ENCODE results near the gene EHMT1.
"Not testable (repeated sequence)": the region's sequence is repeated elsewhere in the genome, so short reads cannot be mapped to it uniquely, and the experiment has no call there.

The EHMT1 gene

DNA sequence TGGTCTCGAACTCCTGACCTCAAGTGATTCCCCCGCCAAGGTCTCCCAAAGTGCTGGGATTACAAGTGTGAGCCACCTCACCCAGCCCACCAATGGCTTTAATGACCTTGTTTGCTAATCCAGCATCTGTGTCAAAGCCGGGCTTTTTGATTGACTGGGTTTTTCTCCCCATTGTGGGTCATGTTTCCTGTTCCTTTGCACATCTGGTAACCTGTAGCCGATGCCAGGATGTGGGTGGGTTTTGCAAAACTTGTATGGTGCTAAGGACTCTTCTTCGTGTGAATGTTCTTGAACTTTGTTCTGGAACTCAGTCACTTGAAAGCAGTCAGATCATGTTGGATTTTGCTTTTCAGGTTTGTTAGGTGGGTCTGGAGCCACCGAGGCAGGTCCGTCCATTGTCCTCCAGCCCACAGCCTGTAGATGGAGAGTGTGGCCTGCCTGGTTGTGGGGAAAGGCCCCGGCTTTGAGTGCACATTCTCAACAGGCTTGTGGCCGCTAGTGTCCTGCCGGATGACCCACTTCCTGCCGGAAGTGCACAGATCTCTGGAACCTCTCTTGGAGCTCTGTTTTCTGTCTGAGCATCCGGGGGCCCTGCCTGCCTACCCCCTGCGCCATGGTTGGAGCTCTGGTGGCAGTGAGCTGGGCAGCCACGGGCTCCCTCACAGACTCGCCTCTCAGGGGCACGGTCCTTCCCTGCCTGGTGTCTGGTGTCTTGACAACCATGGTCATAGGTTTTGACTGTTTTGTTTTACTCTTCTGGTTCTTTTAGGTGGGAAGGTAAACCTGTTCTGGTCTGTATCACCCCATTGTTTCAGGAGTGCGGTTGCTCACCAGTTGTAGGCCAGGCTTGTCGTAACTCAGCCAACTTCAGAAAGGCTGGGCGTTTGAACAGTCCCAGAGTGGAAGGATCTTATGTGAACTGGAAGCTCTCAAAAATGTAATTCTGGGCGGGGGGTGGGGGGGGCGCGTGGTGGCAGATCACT is 189.2 kb downstream of the EHMT1 start:
- Histone ChIP-seq H2AFZ (ENCODE audit: low read depth, low read length) (no peak overlapping the region), H3K36me3 (ENCODE audit: control insufficient read depth in 1 of 2, insufficient read depth in 2 of 2, low read depth in 1 of 2, low read length in 2 of 2) (peaks cover 53 to 63% of the 10 kb centered on the region in 2 experiments), H2BK15ac (ENCODE audit: low read depth, poor library complexity, severe bottlenecking) (no peak overlapping the region), H3K79me1 (replicated peaks; ENCODE audit: low read length, poor library complexity, severe bottlenecking) (peaks cover 36% of the 10 kb centered on the region), H2BK120ac (ENCODE audit: low read depth, low read length) (no peak overlapping the region), H2AK5ac (ENCODE audit: low read length, severe bottlenecking) (no peak overlapping the region), H2BK5ac (ENCODE audit: low read depth, low read length, poor library complexity, severe bottlenecking) (no peak overlapping the region), H3K18ac (ENCODE audit: low read depth in 1 of 2, low read length in 2 of 2) (no peak overlapping the region), H3K9me3 (ENCODE audit: control insufficient read depth, low read length) (no peaks in the 10 kb centered on the region), H4K8ac (ENCODE audit: low read length) (no peak overlapping the region), H3K4ac (ENCODE audit: low read depth in 1 of 2, low read length in 2 of 2) (no peak overlapping the region), H3K27ac (ENCODE audit: low read length, poor library complexity, severe bottlenecking) (no peak overlapping the region), H3K14ac (ENCODE audit: low read length in 2 of 2) (no peak overlapping the region), H3K27me3 (ENCODE audit: control insufficient read depth in 1 of 2, insufficient read depth in 1 of 2, low read length in 2 of 2) (no peaks in the 10 kb centered on the region), H3K4me3 (ENCODE audit: insufficient read depth in 1 of 2, low read depth in 1 of 2, low read length in 2 of 2) (no peak overlapping the region), H3K9ac (ENCODE audit: low read length) (no peak overlapping the region), H3K4me2 (ENCODE audit: low read length, poor library complexity, severe bottlenecking) (no peak overlapping the region), H4K91ac (ENCODE audit: low read length) (no peak overlapping the region), H2BK12ac (ENCODE audit: low read length in 2 of 2) (no peak overlapping the region), H3K4me1 (ENCODE audit: control insufficient read depth, insufficient read depth, low read depth, low read length) (peaks cover 3% of the 10 kb centered on the region), H3K23ac (ENCODE audit: low read length in 2 of 2) (no peak overlapping the region)
- WGBS = 93% methylated on average over 22 of the region's 22 CpGs
- DNase-seq = no peak

DNA sequence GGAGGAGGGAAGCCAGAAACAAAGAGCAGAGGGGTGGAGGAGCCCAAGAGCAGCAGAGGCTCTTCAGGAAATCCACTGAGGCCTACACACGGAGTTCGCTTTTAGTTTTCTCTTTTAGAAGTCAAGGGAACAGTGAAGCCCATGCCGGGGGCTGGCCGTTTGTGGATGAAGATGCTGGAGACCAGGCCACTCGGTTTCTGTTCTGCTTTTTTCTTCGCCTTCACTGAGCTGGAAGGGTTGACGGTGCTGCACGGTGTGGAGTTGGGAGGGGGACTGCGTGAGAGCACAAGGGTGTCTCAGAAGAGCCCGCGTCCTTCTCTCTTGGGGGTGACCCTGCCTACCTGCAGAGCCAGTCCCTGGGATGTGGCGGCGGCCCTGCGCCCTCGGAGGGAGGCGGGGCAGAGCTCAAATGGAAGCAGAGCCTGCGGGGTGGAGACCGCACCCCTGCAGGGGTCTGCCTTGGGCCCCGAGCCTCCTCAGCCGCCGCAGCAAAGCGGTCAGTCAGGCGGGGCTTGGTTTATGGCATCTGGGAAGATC is 190.3 kb downstream of the EHMT1 start:
- Histone ChIP-seq H2BK15ac (ENCODE audit: low read depth, poor library complexity, severe bottlenecking) (no peak overlapping the region), H3K4me2 (ENCODE audit: low read length, poor library complexity, severe bottlenecking) (no peak overlapping the region), H3K4me1 (ENCODE audit: control insufficient read depth, insufficient read depth, low read depth, low read length) (peaks cover 3% of the 10 kb centered on the region), H3K23ac (ENCODE audit: low read length in 2 of 2) (no peak overlapping the region), H3K27ac (ENCODE audit: low read length, poor library complexity, severe bottlenecking) (no peak overlapping the region), H3K27me3 (ENCODE audit: control insufficient read depth in 1 of 2, insufficient read depth in 1 of 2, low read length in 2 of 2) (no peaks in the 10 kb centered on the region), H3K9me3 (ENCODE audit: control insufficient read depth, low read length) (no peaks in the 10 kb centered on the region), H2BK120ac (ENCODE audit: low read depth, low read length) (no peak overlapping the region), H2BK5ac (ENCODE audit: low read depth, low read length, poor library complexity, severe bottlenecking) (no peak overlapping the region), H3K79me1 (replicated peaks; ENCODE audit: low read length, poor library complexity, severe bottlenecking) (peaks cover 36% of the 10 kb centered on the region), H4K91ac (ENCODE audit: low read length) (no peak overlapping the region), H3K36me3 (ENCODE audit: control insufficient read depth in 1 of 2, insufficient read depth in 2 of 2, low read depth in 1 of 2, low read length in 2 of 2) (peaks cover 52 to 65% of the 10 kb centered on the region in 2 experiments), H2AFZ (ENCODE audit: low read depth, low read length) (no peak overlapping the region), H3K14ac (ENCODE audit: low read length in 2 of 2) (no peak overlapping the region), H2AK5ac (ENCODE audit: low read length, severe bottlenecking) (no peak overlapping the region), H3K4me3 (ENCODE audit: insufficient read depth in 1 of 2, low read depth in 1 of 2, low read length in 2 of 2) (no peak overlapping the region), H2BK12ac (ENCODE audit: low read length in 2 of 2) (no peak overlapping the region), H3K9ac (ENCODE audit: low read length) (no peak overlapping the region), H4K8ac (ENCODE audit: low read length) (no peak overlapping the region), H3K4ac (ENCODE audit: low read depth in 1 of 2, low read length in 2 of 2) (no peak overlapping the region), H3K18ac (ENCODE audit: low read depth in 1 of 2, low read length in 2 of 2) (no peak overlapping the region)
- WGBS = 98% methylated on average over 23 of the region's 23 CpGs
- no peak for DNase-seq

DNA sequence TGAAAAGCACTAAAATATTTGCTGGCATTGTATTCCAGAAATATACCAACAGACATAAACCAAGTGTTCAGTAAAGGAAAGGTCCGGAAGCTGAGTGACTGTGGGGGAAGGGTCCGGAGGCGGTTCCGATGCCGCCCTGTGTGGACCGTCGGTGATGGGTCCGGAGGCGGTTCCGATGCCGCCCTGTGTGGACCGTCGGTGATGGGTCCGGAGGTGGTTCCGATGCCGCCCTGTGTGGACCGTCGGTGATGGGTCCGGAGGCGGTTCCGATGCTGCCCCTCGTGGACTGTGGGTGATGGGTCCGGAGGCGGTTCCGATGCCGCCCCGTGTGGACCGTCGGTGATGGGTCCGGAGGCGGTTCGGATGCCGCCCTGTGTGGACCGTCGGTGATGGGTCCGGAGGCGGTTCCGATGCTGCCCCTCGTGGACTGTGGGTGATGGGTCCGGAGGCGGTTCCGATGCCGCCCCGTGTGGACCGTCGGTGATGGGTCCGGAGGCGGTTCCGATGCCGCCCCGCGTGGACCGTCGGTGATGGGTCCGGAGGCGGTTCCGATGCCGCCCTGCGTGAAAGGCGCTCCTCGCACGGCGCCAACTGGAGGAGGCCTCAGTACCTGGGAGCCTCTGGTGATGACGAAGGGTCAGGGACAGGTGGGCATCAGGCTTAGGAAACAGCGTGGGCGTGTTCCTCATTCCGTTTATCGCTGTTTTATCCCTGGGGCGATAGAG is 191.1 kb downstream of the EHMT1 start:
- not testable (repeated sequence) for H2AFZ ChIP-seq (ENCODE audit: low read depth, low read length); H3K4me2 ChIP-seq (ENCODE audit: low read length, poor library complexity, severe bottlenecking); H3K18ac ChIP-seq (ENCODE audit: low read depth in 1 of 2, low read length in 2 of 2); H3K4ac ChIP-seq (ENCODE audit: low read depth in 1 of 2, low read length in 2 of 2); H4K91ac ChIP-seq (ENCODE audit: low read length); H3K9ac ChIP-seq (ENCODE audit: low read length); H3K14ac ChIP-seq (ENCODE audit: low read length in 2 of 2); H3K4me1 ChIP-seq (ENCODE audit: control insufficient read depth, insufficient read depth, low read depth, low read length); H3K4me3 ChIP-seq (ENCODE audit: insufficient read depth in 1 of 2, low read depth in 1 of 2, low read length in 2 of 2); DNase-seq; H3K27me3 ChIP-seq (ENCODE audit: control insufficient read depth in 1 of 2, insufficient read depth in 1 of 2, low read length in 2 of 2); H3K27ac ChIP-seq (ENCODE audit: low read length, poor library complexity, severe bottlenecking); H2BK12ac ChIP-seq (ENCODE audit: low read length in 2 of 2); H2BK15ac ChIP-seq (ENCODE audit: low read depth, poor library complexity, severe bottlenecking); H2BK120ac ChIP-seq (ENCODE audit: low read depth, low read length); H3K23ac ChIP-seq (ENCODE audit: low read length in 2 of 2); H2AK5ac ChIP-seq (ENCODE audit: low read length, severe bottlenecking); H2BK5ac ChIP-seq (ENCODE audit: low read depth, low read length, poor library complexity, severe bottlenecking); H3K9me3 ChIP-seq (ENCODE audit: control insufficient read depth, low read length); H4K8ac ChIP-seq (ENCODE audit: low read length)
- WGBS = 97% methylated on average over 45 of the region's 69 CpGs
- peaks cover 38% of the 10 kb centered on the region for H3K79me1 ChIP-seq (replicated peaks; ENCODE audit: low read length, poor library complexity, severe bottlenecking)
- peaks cover 54 to 71% of the 10 kb centered on the region in 2 experiments for H3K36me3 ChIP-seq (ENCODE audit: control insufficient read depth in 1 of 2, insufficient read depth in 2 of 2, low read depth in 1 of 2, low read length in 2 of 2)
